Retinal pigment epithelial cell (primary cell): ENCODE data around the gene SLC39A2.
"Not testable (repeated sequence)": the region's sequence is repeated elsewhere in the genome, so short reads cannot be mapped to it uniquely, and the experiment has no call there.

Experiments
- DNase-seq: peaks from one replicate; pipeline ENCODE4 v3.0.0-alpha.2; 2010; ENCODE audit warnings: low read depth
- H3K4me3 ChIP-seq: 2 replicates; pipeline ENCODE4 v1.5.1; 2011; ENCODE audit warnings: mild to moderate bottlenecking, low read length, control low read depth, moderate library complexity
- TF ChIP-seq, protein P1 (sequence below): conservative IDR thresholded peaks from 2 replicates; pipeline ENCODE4 v1.5.1; 2011; ENCODE audit warnings: low read depth, low read length, control low read depth, inconsistent platforms

The SLC39A2 gene

DNA sequence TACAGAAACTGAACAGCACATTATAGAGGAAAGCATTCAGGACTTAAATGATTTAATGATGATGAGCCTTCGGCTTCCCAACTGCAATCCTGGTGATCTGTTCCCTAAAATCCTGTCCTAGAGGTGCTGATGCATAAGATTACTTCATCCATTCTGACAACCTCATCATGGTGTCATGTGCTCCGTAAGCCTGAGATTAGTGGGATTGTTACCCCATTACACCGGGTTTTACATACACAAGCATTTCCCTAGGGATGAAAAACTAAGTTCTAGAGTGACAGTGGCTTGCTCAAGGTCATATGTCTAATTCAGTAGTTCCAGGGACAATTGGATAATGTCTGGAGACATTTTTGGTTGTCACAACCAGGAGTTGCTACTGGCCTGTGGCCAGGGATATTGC is 38.1 kb downstream of the SLC39A2 start:
- DNase-seq, result peak; percentile 25
- TF ChIP-seq, protein P1, sequence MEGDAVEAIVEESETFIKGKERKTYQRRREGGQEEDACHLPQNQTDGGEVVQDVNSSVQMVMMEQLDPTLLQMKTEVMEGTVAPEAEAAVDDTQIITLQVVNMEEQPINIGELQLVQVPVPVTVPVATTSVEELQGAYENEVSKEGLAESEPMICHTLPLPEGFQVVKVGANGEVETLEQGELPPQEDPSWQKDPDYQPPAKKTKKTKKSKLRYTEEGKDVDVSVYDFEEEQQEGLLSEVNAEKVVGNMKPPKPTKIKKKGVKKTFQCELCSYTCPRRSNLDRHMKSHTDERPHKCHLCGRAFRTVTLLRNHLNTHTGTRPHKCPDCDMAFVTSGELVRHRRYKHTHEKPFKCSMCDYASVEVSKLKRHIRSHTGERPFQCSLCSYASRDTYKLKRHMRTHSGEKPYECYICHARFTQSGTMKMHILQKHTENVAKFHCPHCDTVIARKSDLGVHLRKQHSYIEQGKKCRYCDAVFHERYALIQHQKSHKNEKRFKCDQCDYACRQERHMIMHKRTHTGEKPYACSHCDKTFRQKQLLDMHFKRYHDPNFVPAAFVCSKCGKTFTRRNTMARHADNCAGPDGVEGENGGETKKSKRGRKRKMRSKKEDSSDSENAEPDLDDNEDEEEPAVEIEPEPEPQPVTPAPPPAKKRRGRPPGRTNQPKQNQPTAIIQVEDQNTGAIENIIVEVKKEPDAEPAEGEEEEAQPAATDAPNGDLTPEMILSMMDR, result no peak

DNA sequence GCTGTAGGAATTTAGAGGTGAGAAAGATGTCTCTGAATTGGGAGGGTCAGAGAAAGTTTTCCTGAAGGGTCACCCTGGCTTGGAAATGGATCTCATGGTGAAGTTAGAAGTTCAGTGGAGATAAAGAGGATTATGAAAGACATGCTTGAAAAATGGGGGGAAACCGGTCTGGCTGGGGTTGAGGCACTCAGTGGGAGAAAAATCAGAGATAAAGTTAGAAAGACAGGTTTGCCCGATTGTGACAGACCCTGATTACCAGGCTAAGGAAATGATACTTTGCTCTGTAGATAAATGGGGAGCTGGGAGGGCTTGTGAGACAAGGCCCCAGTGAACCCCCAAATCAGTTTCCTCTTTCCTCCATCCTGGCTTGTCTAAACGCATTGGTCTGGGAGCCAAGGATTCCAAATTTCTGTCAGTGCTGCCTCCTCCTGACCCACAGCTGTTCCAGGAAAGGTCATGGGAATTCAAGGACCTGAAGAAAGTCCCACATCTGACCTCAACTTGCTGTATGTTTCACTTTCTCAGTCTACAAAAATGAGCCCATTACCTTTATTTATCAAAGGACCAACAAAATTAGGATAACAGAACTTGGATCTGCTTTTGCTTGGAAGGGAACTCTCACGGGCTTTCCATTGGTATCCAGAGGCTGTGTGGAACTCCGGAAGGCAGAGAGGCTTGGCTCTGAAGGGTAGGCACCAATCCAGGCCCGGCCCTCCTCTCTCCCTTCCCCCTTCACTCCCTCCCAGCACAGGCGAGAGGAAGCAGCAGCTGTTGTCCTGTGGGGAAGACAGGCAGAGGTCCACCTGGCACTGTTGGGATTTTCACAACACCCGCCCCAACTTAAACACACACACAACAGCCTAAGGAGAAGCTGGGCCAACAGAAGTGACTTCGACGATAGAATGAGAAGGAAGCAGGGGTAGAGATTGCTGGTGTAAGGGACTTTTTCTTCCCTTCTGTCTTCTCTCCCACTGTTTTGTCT is 39.6 kb downstream of the SLC39A2 start:
- no peak for DNase-seq
- TF ChIP-seq, protein P1, result no peak
- no peak overlapping the region for H3K4me3 ChIP-seq

More for the DNA sequence above, 38.1 kb downstream of the SLC39A2 start:
- H3K4me3 ChIP-seq, result no peak overlapping the region

DNA sequence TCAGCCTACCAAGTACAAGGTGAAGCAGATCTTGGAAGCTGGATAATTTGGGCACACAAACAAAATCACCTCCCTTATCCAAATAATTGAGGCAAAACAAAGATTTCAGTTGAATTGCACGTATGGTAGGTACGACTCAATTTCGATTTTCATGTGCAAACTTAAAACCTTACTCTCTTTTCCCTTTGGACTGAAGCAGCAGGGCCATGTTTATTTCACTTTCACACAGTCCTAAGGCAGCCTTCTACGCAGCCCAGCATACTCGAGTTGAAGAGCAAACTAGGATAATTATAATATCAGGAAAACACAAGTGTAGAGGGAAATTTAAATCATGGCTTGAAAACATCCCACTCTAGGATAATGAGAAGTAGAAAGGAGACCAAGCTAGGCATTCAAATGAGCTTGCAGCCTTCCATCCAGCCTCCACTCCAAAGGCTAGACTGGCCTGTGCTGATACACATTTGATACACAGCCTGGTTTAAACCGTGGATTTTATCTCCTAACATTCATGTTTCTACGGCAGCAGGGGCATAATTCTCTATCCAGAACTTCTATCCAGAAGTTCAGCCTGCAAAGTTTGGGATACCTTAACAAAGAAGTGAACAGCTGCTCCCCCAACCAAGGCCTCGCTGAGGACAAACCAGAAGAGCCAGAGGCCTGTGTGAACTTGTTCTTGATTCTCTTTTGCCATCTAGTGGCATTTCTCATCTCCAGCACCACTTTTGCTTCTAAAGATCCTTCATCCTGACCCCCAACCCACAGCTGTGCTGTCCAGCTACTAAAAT is 40.7 kb downstream of the SLC39A2 start:
- DNase-seq, result no peak
- no peak overlapping the region for H3K4me3 ChIP-seq
- TF ChIP-seq, protein P1, result peak; percentile 69

- TF ChIP-seq, protein P1, result no peak
- no peak overlapping the region for H3K4me3 ChIP-seq
- no peak for DNase-seq
Measured at GRCh38 chr14:21040370-21040925, 41.4 kb downstream of the SLC39A2 start.

GRCh38 chr14:21040941-21041340 is 41.8 kb downstream of the SLC39A2 start:
- H3K4me3 ChIP-seq, DNase-seq: not testable (repeated sequence)

- no peak for DNase-seq
- H3K4me3 ChIP-seq, result no peak within 1 kb of the TSS
Measured at GRCh38 chr14:21041676-21042433, 42.8 kb downstream of the SLC39A2 start, which contains the start of gene RNASE7. Gene RNASE7, plus strand, starts transcription at chr14:21042362. Its CDS starts 631 bp downstream, at chr14:21042993.

More at GRCh38 chr14:21041676-21042433, 42.8 kb downstream of the SLC39A2 start, which contains the start of gene RNASE7:
- TF ChIP-seq, protein P1, result no peak
